Measurements from ENCODE around the gene LHPP.

Gene LHPP

GRCh38 chr10:124527874-124528395, 66.3 kb downstream of the LHPP start:
- Histone ChIP-seq H3K9me3 (ENCODE audit: low read depth, low read length) (no peaks in the 10 kb centered on the region), H3K4me3 (no peak overlapping the region), H3K36me3 (ENCODE audit: insufficient read depth, low read length) (no peaks in the 10 kb centered on the region), H3K27ac (no peak overlapping the region), H3K9ac (ENCODE audit: insufficient read length) (no peak overlapping the region)
- TF ChIP-seq POLR2AphosphoS5 (IDR thresholded peaks at IDR 0.05; ENCODE audit: borderline replicate concordance, low read depth, low read length) = no peak
- TF ChIP-seq EZH2 (IDR thresholded peaks at IDR 0.05) = no peak
- TF ChIP-seq FOXP2 (optimal IDR thresholded peaks at IDR 0.05; ENCODE audit: control extremely low read depth, extremely low read length, insufficient read depth) = no peak
- DNase-seq (ENCODE audit: low read depth, low spot score) = no peak

- H3K9me3 ChIP-seq (ENCODE audit: low read depth, low read length) = no peaks in the 10 kb centered on the region
- H3K36me3 ChIP-seq (ENCODE audit: insufficient read depth, low read length) = no peaks in the 10 kb centered on the region
- no peak for DNase-seq (ENCODE audit: low read depth, low spot score)
- H3K9ac ChIP-seq (ENCODE audit: insufficient read length) = no peak overlapping the region
- H3K27ac ChIP-seq = no peak overlapping the region
- TF ChIP-seq POLR2AphosphoS5 (IDR thresholded peaks at IDR 0.05; ENCODE audit: borderline replicate concordance, low read depth, low read length) (no peak), EZH2 (IDR thresholded peaks at IDR 0.05) (no peak), FOXP2 (optimal IDR thresholded peaks at IDR 0.05; ENCODE audit: control extremely low read depth, extremely low read length, insufficient read depth) (no peak)
- H3K4me3 ChIP-seq = no peak overlapping the region
Observed at GRCh38 chr10:124529661-124530214, 68.1 kb downstream of the LHPP start.

- no peaks in the 10 kb centered on the region for H3K9me3 ChIP-seq (ENCODE audit: low read depth, low read length)
- H3K27ac ChIP-seq = no peak overlapping the region
- no peak overlapping the region for H3K9ac ChIP-seq (ENCODE audit: insufficient read length)
- no peak for DNase-seq (ENCODE audit: low read depth, low spot score)
- no peak overlapping the region for H3K4me3 ChIP-seq
- no peak for TF ChIP-seq POLR2AphosphoS5 (IDR thresholded peaks at IDR 0.05; ENCODE audit: borderline replicate concordance, low read depth, low read length)
- no peak for TF ChIP-seq EZH2 (IDR thresholded peaks at IDR 0.05)
- no peak for TF ChIP-seq FOXP2 (optimal IDR thresholded peaks at IDR 0.05; ENCODE audit: control extremely low read depth, extremely low read length, insufficient read depth)
- no peaks in the 10 kb centered on the region for H3K36me3 ChIP-seq (ENCODE audit: insufficient read depth, low read length)
Observed at GRCh38 chr10:124530215-124530665, 68.6 kb downstream of the LHPP start.

GRCh38 chr10:124530816-124531215, 69.2 kb downstream of the LHPP start:
- Histone ChIP-seq H3K9ac (ENCODE audit: insufficient read length) (no peak overlapping the region), H3K4me3 (no peak overlapping the region), H3K27ac (no peak overlapping the region), H3K36me3 (ENCODE audit: insufficient read depth, low read length) (no peaks in the 10 kb centered on the region), H3K9me3 (ENCODE audit: low read depth, low read length) (no peaks in the 10 kb centered on the region)
- TF ChIP-seq POLR2AphosphoS5 (IDR thresholded peaks at IDR 0.05; ENCODE audit: borderline replicate concordance, low read depth, low read length) = no peak
- TF ChIP-seq FOXP2 (optimal IDR thresholded peaks at IDR 0.05; ENCODE audit: control extremely low read depth, extremely low read length, insufficient read depth) = no peak
- no peak for TF ChIP-seq EZH2 (IDR thresholded peaks at IDR 0.05)
- no peak for DNase-seq (ENCODE audit: low read depth, low spot score)

- no peak for TF ChIP-seq EZH2 (IDR thresholded peaks at IDR 0.05)
- no peak for TF ChIP-seq FOXP2 (optimal IDR thresholded peaks at IDR 0.05; ENCODE audit: control extremely low read depth, extremely low read length, insufficient read depth)
- no peak for TF ChIP-seq POLR2AphosphoS5 (IDR thresholded peaks at IDR 0.05; ENCODE audit: borderline replicate concordance, low read depth, low read length)
- no peak for DNase-seq (ENCODE audit: low read depth, low spot score)
- Histone ChIP-seq H3K9ac (ENCODE audit: insufficient read length) (no peak overlapping the region), H3K4me3 (no peak overlapping the region), H3K9me3 (ENCODE audit: low read depth, low read length) (no peaks in the 10 kb centered on the region), H3K36me3 (ENCODE audit: insufficient read depth, low read length) (no peaks in the 10 kb centered on the region), H3K27ac (no peak overlapping the region)
Observed at GRCh38 chr10:124532106-124532641, 70.6 kb downstream of the LHPP start.

DNA sequence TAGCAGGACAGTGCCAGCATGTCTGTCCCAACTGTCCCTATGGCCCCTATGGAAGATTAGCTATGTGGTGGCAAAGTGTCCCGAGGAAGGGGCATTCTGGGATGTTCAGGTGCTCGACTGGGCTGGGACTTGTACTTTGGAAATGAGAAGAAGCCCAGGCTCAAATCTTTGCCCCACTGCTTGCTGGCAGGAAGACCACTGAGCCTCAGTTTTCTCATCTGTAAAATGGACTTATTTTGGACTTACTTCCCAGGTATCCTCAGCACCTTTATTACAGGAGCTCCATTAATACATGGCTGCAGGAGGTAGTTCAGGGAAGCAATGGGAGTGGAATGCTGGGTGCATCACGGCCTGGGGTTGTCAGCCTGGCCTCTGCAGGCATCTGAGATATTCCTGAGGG, 71.2 kb downstream of the LHPP start:
- Histone ChIP-seq H3K36me3 (ENCODE audit: insufficient read depth, low read length) (no peaks in the 10 kb centered on the region), H3K9ac (ENCODE audit: insufficient read length) (no peak overlapping the region), H3K9me3 (ENCODE audit: low read depth, low read length) (no peaks in the 10 kb centered on the region), H3K4me3 (no peak overlapping the region), H3K27ac (no peak overlapping the region)
- TF ChIP-seq EZH2 (IDR thresholded peaks at IDR 0.05) = no peak
- no peak for TF ChIP-seq FOXP2 (optimal IDR thresholded peaks at IDR 0.05; ENCODE audit: control extremely low read depth, extremely low read length, insufficient read depth)
- TF ChIP-seq POLR2AphosphoS5 (IDR thresholded peaks at IDR 0.05; ENCODE audit: borderline replicate concordance, low read depth, low read length) = no peak
- no peak for DNase-seq (ENCODE audit: low read depth, low spot score)

GRCh38 chr10:124533266-124533665, 71.6 kb downstream of the LHPP start:
- Histone ChIP-seq H3K36me3 (ENCODE audit: insufficient read depth, low read length) (no peaks in the 10 kb centered on the region), H3K4me3 (no peak overlapping the region), H3K9ac (ENCODE audit: insufficient read length) (no peak overlapping the region), H3K27ac (no peak overlapping the region), H3K9me3 (ENCODE audit: low read depth, low read length) (no peaks in the 10 kb centered on the region)
- no peak for TF ChIP-seq FOXP2 (optimal IDR thresholded peaks at IDR 0.05; ENCODE audit: control extremely low read depth, extremely low read length, insufficient read depth)
- no peak for TF ChIP-seq POLR2AphosphoS5 (IDR thresholded peaks at IDR 0.05; ENCODE audit: borderline replicate concordance, low read depth, low read length)
- TF ChIP-seq EZH2 (IDR thresholded peaks at IDR 0.05) = no peak
- no peak for DNase-seq (ENCODE audit: low read depth, low spot score)

DNA sequence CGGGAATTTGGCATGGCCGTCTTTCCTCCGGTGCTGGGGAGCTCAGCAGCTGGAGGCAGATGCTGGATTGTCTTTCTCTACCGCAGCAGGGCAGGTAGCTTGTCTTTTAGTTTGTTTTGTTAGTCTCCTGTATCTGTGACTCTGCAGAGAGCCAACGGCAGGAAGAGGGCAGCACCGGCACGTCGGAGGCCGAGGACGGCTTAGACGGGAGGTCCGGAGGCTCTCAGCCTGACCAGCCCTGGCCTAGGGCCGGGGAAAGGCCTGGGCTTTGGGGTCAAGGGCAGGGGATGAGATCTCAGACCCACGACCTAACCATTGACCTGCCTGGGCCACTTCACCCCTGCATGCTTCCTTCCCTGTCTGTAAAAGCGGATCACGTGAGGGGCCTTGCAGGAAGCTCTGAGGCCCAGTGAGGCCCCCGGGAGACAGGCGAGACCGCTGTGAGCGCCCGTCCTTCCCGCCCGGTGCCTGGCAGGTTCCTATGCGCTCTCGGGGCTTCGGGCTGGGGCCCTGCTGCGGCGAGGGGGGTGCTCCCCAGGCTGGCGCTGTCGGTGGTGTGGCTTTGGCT, 72.7 kb downstream of the LHPP start:
- DNase-seq (ENCODE audit: low read depth, low spot score) = no peak
- Histone ChIP-seq H3K9ac (ENCODE audit: insufficient read length) (no peak overlapping the region), H3K4me3 (no peak overlapping the region), H3K9me3 (ENCODE audit: low read depth, low read length) (no peaks in the 10 kb centered on the region), H3K36me3 (ENCODE audit: insufficient read depth, low read length) (no peaks in the 10 kb centered on the region), H3K27ac (no peak overlapping the region)
- TF ChIP-seq EZH2 (IDR thresholded peaks at IDR 0.05) = no peak

All from SK-N-MC (cell line).